ENCODE results near the gene UQCRC1. TPM values are rescaled to one million over a fixed set of nuclear protein-coding genes. Genes with fewer than 3 reads are reported as not detected.

The UQCRC1 gene
- total RNA-seq, 1 experiment from 2014 or later: 413 TPM

DNA sequence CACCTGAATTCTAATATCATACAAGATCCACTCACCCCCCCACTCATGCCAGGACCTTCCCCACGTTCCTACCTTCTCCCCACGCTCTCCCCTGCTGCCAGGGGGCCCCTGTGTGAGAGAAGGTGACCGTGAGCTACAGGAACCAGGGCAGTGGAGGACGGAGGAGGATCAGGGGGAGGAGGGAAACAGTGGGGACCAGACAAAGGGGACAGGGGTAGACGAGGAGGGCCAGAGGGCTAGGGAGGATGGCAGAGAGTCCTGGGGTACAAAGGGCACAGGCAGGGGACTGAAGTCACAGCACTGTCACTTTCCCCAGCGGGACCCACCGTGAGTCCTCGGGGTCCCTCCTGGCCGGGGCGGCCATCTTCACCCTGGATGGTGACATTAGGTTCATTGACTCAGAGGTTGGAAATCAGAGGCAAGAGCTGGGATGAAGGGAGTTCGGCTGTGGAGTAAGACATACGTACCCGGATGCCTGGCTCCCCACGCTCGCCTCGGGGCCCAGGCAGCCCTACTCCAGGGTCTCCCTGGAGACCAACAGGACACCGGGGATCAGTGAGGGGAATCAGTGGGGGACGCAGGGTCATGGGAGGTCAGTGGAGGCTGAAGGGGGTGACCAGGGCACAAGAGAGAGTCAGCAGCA lies 39.5 kb downstream of the UQCRC1 start:
- intact Hi-C loops (cut with micrococcal nuclease): no loop called here
- DNase-seq (ENCODE audit: unreplicated experiment): no peak
- Mint-ChIP-seq H3K27me3 (ENCODE audit: insufficient read depth, unreplicated experiment) (no peaks in the 10 kb centered on the region), H3K4me3 (ENCODE audit: unreplicated experiment) (no peak overlapping the region), H3K27ac (ENCODE audit: low read depth, unreplicated experiment) (no peak overlapping the region), H3K9me3 (ENCODE audit: unreplicated experiment) (no peaks in the 10 kb centered on the region), H3K36me3 (ENCODE audit: insufficient read depth, unreplicated experiment) (peaks cover 24% of the 10 kb centered on the region), H3K4me1 (ENCODE audit: insufficient read depth, unreplicated experiment) (peaks cover 22% of the 10 kb centered on the region)
- no TSS peak for BruUV-seq (replicated peaks)
- POLR2A ChIA-PET: no interaction called here
- CTCF ChIA-PET: no interaction called here
- TF ChIP-seq, protein P1, sequence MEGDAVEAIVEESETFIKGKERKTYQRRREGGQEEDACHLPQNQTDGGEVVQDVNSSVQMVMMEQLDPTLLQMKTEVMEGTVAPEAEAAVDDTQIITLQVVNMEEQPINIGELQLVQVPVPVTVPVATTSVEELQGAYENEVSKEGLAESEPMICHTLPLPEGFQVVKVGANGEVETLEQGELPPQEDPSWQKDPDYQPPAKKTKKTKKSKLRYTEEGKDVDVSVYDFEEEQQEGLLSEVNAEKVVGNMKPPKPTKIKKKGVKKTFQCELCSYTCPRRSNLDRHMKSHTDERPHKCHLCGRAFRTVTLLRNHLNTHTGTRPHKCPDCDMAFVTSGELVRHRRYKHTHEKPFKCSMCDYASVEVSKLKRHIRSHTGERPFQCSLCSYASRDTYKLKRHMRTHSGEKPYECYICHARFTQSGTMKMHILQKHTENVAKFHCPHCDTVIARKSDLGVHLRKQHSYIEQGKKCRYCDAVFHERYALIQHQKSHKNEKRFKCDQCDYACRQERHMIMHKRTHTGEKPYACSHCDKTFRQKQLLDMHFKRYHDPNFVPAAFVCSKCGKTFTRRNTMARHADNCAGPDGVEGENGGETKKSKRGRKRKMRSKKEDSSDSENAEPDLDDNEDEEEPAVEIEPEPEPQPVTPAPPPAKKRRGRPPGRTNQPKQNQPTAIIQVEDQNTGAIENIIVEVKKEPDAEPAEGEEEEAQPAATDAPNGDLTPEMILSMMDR (IDR thresholded peaks at IDR 0.05; ENCODE audit: unreplicated experiment): no peak

DNA sequence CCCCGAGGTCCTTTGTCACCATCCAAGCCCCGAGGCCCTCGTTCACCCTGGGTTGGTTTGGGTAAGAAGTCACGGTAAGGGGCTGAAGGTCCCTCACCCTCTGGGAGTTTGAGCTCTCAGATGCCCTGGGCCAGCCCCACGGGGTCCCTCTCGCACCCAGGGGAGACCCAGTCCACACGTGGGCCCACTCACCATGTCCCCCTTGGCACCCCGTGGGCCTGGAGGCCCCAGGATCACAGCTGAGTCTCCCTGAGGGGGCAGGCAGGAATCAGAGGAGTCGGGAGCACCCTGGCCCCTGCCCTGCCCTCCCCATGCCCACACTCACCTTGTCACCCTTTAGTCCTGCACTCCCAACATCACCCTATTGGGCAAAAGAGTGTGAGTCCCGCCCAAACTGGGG lies 40.0 kb downstream of the UQCRC1 start:
- BruUV-seq (replicated peaks): no TSS peak

DNA sequence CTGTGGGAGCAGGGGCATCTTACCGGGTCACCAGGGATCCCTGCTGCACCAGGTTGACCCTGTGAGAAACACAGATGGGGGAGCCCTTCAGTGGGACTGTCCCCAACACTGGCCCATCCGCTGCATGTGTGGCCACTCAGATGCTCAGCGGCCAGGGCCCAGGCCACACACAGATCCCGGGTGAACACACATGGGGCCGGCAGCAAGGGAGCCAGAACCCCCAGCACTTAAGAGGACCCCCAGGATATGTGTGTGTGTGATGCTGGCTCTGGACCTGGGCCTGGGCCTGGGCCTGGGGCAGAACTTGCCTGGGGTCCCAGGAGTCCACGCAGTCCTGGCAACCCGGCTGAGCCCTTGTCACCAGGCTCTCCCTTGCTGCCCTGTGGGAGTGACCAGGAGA lies 41.0 kb downstream of the UQCRC1 start:
- no peaks in the 10 kb centered on the region for H3K27me3 Mint-ChIP-seq (ENCODE audit: insufficient read depth, unreplicated experiment)
- intact Hi-C loops (cut with micrococcal nuclease): no loop called here
- TF ChIP-seq, protein P1 (IDR thresholded peaks at IDR 0.05; ENCODE audit: unreplicated experiment): no peak
- DNase-seq (ENCODE audit: unreplicated experiment): no peak
- POLR2A ChIA-PET: interaction anchor here (3.1 kb wide), 1 partner anchor 30 kb away, joined by 13 read pairs; no protein-coding TSS in a partner anchor
- peaks cover 31% of the 10 kb centered on the region for H3K4me1 Mint-ChIP-seq (ENCODE audit: insufficient read depth, unreplicated experiment)
- BruUV-seq (replicated peaks): no TSS peak
- CTCF ChIA-PET: interaction anchor here (1.4 kb wide), 1 partner anchor 10 kb away, joined by 3 read pairs; no protein-coding TSS in a partner anchor
- H3K27ac Mint-ChIP-seq (ENCODE audit: low read depth, unreplicated experiment): no peak overlapping the region
- H3K9me3 Mint-ChIP-seq (ENCODE audit: unreplicated experiment): no peaks in the 10 kb centered on the region
- H3K36me3 Mint-ChIP-seq (ENCODE audit: insufficient read depth, unreplicated experiment): peaks cover 30% of the 10 kb centered on the region
- H3K4me3 Mint-ChIP-seq (ENCODE audit: unreplicated experiment): no peak overlapping the region

More for the DNA sequence above, 40.0 kb downstream of the UQCRC1 start:
- TF ChIP-seq, protein P1 (IDR thresholded peaks at IDR 0.05; ENCODE audit: unreplicated experiment): no peak
- H3K27ac Mint-ChIP-seq (ENCODE audit: low read depth, unreplicated experiment): no peak overlapping the region
- no peak for DNase-seq (ENCODE audit: unreplicated experiment)
- intact Hi-C loops (cut with micrococcal nuclease): no loop called here
- peaks cover 22% of the 10 kb centered on the region for H3K4me1 Mint-ChIP-seq (ENCODE audit: insufficient read depth, unreplicated experiment)
- peaks cover 24% of the 10 kb centered on the region for H3K36me3 Mint-ChIP-seq (ENCODE audit: insufficient read depth, unreplicated experiment)
- no peaks in the 10 kb centered on the region for H3K9me3 Mint-ChIP-seq (ENCODE audit: unreplicated experiment)
- no peaks in the 10 kb centered on the region for H3K27me3 Mint-ChIP-seq (ENCODE audit: insufficient read depth, unreplicated experiment)
- H3K4me3 Mint-ChIP-seq (ENCODE audit: unreplicated experiment): no peak overlapping the region
- ChIA-PET POLR2A (no interaction called here), CTCF (no interaction called here)

DNA sequence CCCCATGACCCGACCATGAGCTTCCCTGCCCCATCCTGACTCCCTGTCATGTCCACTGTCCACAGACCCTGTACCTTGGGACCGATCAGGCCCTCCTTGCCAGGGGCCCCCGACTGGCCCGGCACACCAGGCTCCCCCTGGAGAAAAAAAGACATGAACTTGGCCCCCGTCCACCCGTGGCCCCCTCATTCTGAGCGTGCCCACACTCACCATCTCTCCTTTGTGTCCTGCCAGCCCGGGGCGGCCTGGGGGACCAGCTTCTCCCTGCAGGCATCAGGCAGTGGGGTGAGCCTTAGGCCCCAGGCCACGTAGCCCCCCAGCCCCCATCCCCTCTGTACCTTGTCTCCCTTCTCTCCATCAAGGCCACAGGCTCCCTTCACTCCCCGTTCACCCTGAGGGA lies 41.9 kb downstream of the UQCRC1 start:
- POLR2A ChIA-PET: interaction anchor here (0.6 to 3.1 kb wide), 5 partner anchors 9 to 116 kb away, joined by 3 to 13 read pairs (median 3); no protein-coding TSS in a partner anchor
- DNase-seq (ENCODE audit: unreplicated experiment): no peak
- peaks cover 39% of the 10 kb centered on the region for H3K4me1 Mint-ChIP-seq (ENCODE audit: insufficient read depth, unreplicated experiment)
- BruUV-seq (replicated peaks): no TSS peak
- no peak overlapping the region for H3K4me3 Mint-ChIP-seq (ENCODE audit: unreplicated experiment)
- TF ChIP-seq, protein P1 (IDR thresholded peaks at IDR 0.05; ENCODE audit: unreplicated experiment): no peak
- H3K9me3 Mint-ChIP-seq (ENCODE audit: unreplicated experiment): no peaks in the 10 kb centered on the region
- intact Hi-C loops (cut with micrococcal nuclease): no loop called here
- H3K27ac Mint-ChIP-seq (ENCODE audit: low read depth, unreplicated experiment): no peak overlapping the region
- CTCF ChIA-PET: interaction anchor here (0.6 kb wide), 1 partner anchor 9 kb away, joined by 3 read pairs; no protein-coding TSS in a partner anchor
- H3K27me3 Mint-ChIP-seq (ENCODE audit: insufficient read depth, unreplicated experiment): no peaks in the 10 kb centered on the region
- peaks cover 24% of the 10 kb centered on the region for H3K36me3 Mint-ChIP-seq (ENCODE audit: insufficient read depth, unreplicated experiment)
